GM12878 (cell line): ENCODE measurements around the gene CSRP2.

Experiments used
- CHD2 ChIP-seq: IDR thresholded peaks from 2 replicates; pipeline ENCODE4 v1.6.1; 2011; ENCODE audit warnings: low read depth, low read length, improper control_type of control experiment, borderline replicate concordance
- EZH2 ChIP-seq: IDR thresholded peaks from 2 replicates; pipeline ENCODE4 v1.6.1; 2012; ENCODE audit warnings: low read depth, mild to moderate bottlenecking, control low read depth, inconsistent platforms, low read length, borderline replicate concordance; ENCODE audit not compliant: control insufficient read depth
- HDAC2 ChIP-seq: fragments of 200-600 bp; sonication (generic); IDR thresholded peaks from 2 replicates; pipeline ENCODE4 v1.6.1; 2017
- JUNB ChIP-seq: IDR thresholded peaks from 2 replicates; pipeline ENCODE4 v1.6.1; 2016; ENCODE audit warnings: antibody characterized with exemption, mild to moderate bottlenecking
- KDM1A ChIP-seq: fragments of 200-600 bp; sonication (generic); IDR thresholded peaks from 2 replicates; pipeline ENCODE4 v1.6.1; 2016; ENCODE audit warnings: borderline replicate concordance
- MXI1 ChIP-seq: fragments of 150-350 bp; IDR thresholded peaks from 2 replicates; pipeline ENCODE4 v1.6.1; 2011; ENCODE audit warnings: low read depth, mild to moderate bottlenecking, inconsistent platforms, low read length, improper control_type of control experiment
- NR2C2 ChIP-seq: IDR thresholded peaks from 2 replicates; pipeline ENCODE4 v1.6.1; 2011; ENCODE audit warnings: borderline replicate concordance, low read depth; ENCODE audit not compliant: control insufficient read depth, insufficient read length
- POLR2A ChIP-seq: IDR thresholded peaks from 2 replicates; pipeline ENCODE4 v1.6.1; 2011; ENCODE audit warnings: low read depth, mild to moderate bottlenecking, low read length
- RBBP5 ChIP-seq: fragments of 200-600 bp; sonication (generic); conservative IDR thresholded peaks from 2 replicates; pipeline ENCODE4 v1.6.1; 2016
- RFX5 ChIP-seq: IDR thresholded peaks from 2 replicates; pipeline ENCODE4 v1.6.1; 2011; ENCODE audit warnings: low read depth, low read length, improper control_type of control experiment
- SKIL ChIP-seq: fragments of 450-650 bp; IDR thresholded peaks from 2 replicates; pipeline ENCODE4 v1.6.1; 2017; ENCODE audit warnings: mild to moderate bottlenecking, low read depth, inconsistent platforms; ENCODE audit not compliant: poor library complexity, severe bottlenecking
- SPI1 ChIP-seq: IDR thresholded peaks from 2 replicates; pipeline ENCODE4 v1.6.1; 2011; ENCODE audit warnings: low read depth, mild to moderate bottlenecking, low read length, moderate library complexity, borderline replicate concordance; ENCODE audit not compliant: insufficient read depth
- TF ChIP-seq, protein P1 (sequence below), 3 experiments: IDR thresholded peaks in 2 of 3; conservative IDR thresholded peaks in 1 of 3; 2 replicates each; pipeline ENCODE4 v1.5.1; 2011; ENCODE audit warnings: low read depth in 3 of 3, low read length in 3 of 3, mild to moderate bottlenecking in 3 of 3, control low read depth in 2 of 3, moderate library complexity in 2 of 3, inconsistent platforms in 1 of 3, mixed read lengths in 1 of 3; ENCODE audit not compliant: control insufficient read depth in 2 of 3, insufficient read depth in 1 of 3; ENCODE audit errors: extremely low read depth in 1 of 3
- TF ChIP-seq, protein P2 (sequence below): fragments of 450-650 bp; formaldehyde crosslinking; IDR thresholded peaks from 2 replicates; pipeline ENCODE4 v1.4.0; 2020; ENCODE audit warnings: mild to moderate bottlenecking, moderate library complexity

- TF ChIP-seq, protein P1, sequence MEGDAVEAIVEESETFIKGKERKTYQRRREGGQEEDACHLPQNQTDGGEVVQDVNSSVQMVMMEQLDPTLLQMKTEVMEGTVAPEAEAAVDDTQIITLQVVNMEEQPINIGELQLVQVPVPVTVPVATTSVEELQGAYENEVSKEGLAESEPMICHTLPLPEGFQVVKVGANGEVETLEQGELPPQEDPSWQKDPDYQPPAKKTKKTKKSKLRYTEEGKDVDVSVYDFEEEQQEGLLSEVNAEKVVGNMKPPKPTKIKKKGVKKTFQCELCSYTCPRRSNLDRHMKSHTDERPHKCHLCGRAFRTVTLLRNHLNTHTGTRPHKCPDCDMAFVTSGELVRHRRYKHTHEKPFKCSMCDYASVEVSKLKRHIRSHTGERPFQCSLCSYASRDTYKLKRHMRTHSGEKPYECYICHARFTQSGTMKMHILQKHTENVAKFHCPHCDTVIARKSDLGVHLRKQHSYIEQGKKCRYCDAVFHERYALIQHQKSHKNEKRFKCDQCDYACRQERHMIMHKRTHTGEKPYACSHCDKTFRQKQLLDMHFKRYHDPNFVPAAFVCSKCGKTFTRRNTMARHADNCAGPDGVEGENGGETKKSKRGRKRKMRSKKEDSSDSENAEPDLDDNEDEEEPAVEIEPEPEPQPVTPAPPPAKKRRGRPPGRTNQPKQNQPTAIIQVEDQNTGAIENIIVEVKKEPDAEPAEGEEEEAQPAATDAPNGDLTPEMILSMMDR (IDR thresholded peaks at IDR 0.05 in 2 of 3, conservative IDR thresholded peaks at IDR 0.05 in 1 of 3; ENCODE audit: control insufficient read depth in 2 of 3, extremely low read depth in 1 of 3, insufficient read depth in 1 of 3, low read depth in 3 of 3, low read length in 3 of 3), result no peak
- no peak for TF ChIP-seq POLR2A
- TF ChIP-seq RFX5, result no peak
- TF ChIP-seq HDAC2, result no peak
- TF ChIP-seq, protein P2, sequence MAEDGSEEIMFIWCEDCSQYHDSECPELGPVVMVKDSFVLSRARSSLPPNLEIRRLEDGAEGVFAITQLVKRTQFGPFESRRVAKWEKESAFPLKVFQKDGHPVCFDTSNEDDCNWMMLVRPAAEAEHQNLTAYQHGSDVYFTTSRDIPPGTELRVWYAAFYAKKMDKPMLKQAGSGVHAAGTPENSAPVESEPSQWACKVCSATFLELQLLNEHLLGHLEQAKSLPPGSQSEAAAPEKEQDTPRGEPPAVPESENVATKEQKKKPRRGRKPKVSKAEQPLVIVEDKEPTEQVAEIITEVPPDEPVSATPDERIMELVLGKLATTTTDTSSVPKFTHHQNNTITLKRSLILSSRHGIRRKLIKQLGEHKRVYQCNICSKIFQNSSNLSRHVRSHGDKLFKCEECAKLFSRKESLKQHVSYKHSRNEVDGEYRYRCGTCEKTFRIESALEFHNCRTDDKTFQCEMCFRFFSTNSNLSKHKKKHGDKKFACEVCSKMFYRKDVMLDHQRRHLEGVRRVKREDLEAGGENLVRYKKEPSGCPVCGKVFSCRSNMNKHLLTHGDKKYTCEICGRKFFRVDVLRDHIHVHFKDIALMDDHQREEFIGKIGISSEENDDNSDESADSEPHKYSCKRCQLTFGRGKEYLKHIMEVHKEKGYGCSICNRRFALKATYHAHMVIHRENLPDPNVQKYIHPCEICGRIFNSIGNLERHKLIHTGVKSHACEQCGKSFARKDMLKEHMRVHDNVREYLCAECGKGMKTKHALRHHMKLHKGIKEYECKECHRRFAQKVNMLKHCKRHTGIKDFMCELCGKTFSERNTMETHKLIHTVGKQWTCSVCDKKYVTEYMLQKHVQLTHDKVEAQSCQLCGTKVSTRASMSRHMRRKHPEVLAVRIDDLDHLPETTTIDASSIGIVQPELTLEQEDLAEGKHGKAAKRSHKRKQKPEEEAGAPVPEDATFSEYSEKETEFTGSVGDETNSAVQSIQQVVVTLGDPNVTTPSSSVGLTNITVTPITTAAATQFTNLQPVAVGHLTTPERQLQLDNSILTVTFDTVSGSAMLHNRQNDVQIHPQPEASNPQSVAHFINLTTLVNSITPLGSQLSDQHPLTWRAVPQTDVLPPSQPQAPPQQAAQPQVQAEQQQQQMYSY (CRISPR knock-in tag), result no peak
- no peak for TF ChIP-seq EZH2
- no peak for TF ChIP-seq NR2C2
- no peak for TF ChIP-seq MXI1
- TF ChIP-seq JUNB, result no peak
- TF ChIP-seq KDM1A, result no peak
- TF ChIP-seq RBBP5, result no peak
- no peak for TF ChIP-seq SPI1
- no peak for TF ChIP-seq CHD2
- TF ChIP-seq SKIL, result no peak
Observed at GRCh38 chr12:76916170-76916540, 37.3 kb upstream of the CSRP2 start.
